OCI-LY1 (cell line): ENCODE measurements around the gene MACROD1.

ENCODE experiments used
- H2AFZ ChIP-seq: fragments of 200-600 bp; sonication (generic), shearing (Covaris generic); 2 replicates; pipeline ENCODE4 v1.6.0; 2014; ENCODE audit warnings: antibody characterized with exemption, mild to moderate bottlenecking, low read length
- H3F3A ChIP-seq: fragments of 200-600 bp; sonication (generic), shearing (Covaris generic); 2 replicates; pipeline ENCODE4 v1.6.0; 2014; ENCODE audit warnings: mild to moderate bottlenecking, antibody characterized with exemption, low read length, moderate library complexity; ENCODE audit not compliant: insufficient read depth
- H3K27ac ChIP-seq: fragments of 200-600 bp; sonication (generic); 2 replicates; pipeline ENCODE4 v1.5.1; 2014; ENCODE audit warnings: low read length, mixed run types, mild to moderate bottlenecking, low read depth; ENCODE audit not compliant: poor library complexity, severe bottlenecking
- H3K27me3 ChIP-seq: fragments of 200-600 bp; sonication (generic); 2 replicates; pipeline ENCODE4 v1.6.0; 2014; ENCODE audit warnings: antibody characterized with exemption, mild to moderate bottlenecking, low read length, moderate library complexity; ENCODE audit not compliant: insufficient read depth
- H3K36me3 ChIP-seq: fragments of 200-600 bp; sonication (generic); 2 replicates; pipeline ENCODE4 v1.6.1; 2014; ENCODE audit warnings: mild to moderate bottlenecking, antibody characterized with exemption, low read length, moderate library complexity, mixed read lengths; ENCODE audit not compliant: insufficient read depth
- H3K4me1 ChIP-seq: fragments of 200-600 bp; sonication (generic); 2 replicates; pipeline ENCODE4 v1.5.1; 2014; ENCODE audit warnings: mild to moderate bottlenecking, low read length, moderate library complexity; ENCODE audit not compliant: insufficient read depth, severe bottlenecking
- H3K4me2 ChIP-seq: fragments of 200-600 bp; sonication (generic), shearing (Covaris generic); 2 replicates; pipeline ENCODE4 v1.6.1; 2014; ENCODE audit warnings: low read length
- H3K4me3 ChIP-seq: fragments of 200-600 bp; sonication (generic); 2 replicates; pipeline ENCODE4 v1.5.1; 2014; ENCODE audit warnings: low read length, low read depth, mild to moderate bottlenecking, mixed read lengths; ENCODE audit not compliant: poor library complexity, severe bottlenecking
- H3K79me2 ChIP-seq: fragments of 200-600 bp; shearing (Covaris generic); 2 replicates; pipeline ENCODE4 v1.6.1; 2016; ENCODE audit warnings: mixed run types, low read length, mixed read lengths; ENCODE audit not compliant: insufficient read depth
- H3K9ac ChIP-seq: fragments of 200-600 bp; sonication (generic), shearing (Covaris generic); 2 replicates; pipeline ENCODE4 v1.6.1; 2014; ENCODE audit warnings: mild to moderate bottlenecking, low read length, mixed read lengths
- H3K9me2 ChIP-seq: fragments of 200-600 bp; sonication (generic), shearing (Covaris generic); 2 replicates; pipeline ENCODE4 v1.6.1; 2014; ENCODE audit warnings: low read depth, mild to moderate bottlenecking, low read length, mixed read lengths
- H3K9me3 ChIP-seq: fragments of 200-600 bp; shearing (Covaris generic); 2 replicates; pipeline ENCODE4 v1.6.1; 2014; ENCODE audit warnings: low read length, mixed read lengths
- H4K20me1 ChIP-seq: fragments of 200-600 bp; sonication (generic), shearing (Covaris generic); 2 replicates; pipeline ENCODE4 v1.6.0; 2016; ENCODE audit warnings: mild to moderate bottlenecking, low read length; ENCODE audit not compliant: insufficient read depth
- EZH2 ChIP-seq: fragments of 200-600 bp; sonication (generic), shearing (Covaris generic); IDR thresholded peaks from 2 replicates; pipeline ENCODE4 v1.8.0; 2017; ENCODE audit warnings: borderline replicate concordance, mixed run types, mild to moderate bottlenecking, antibody characterized with exemption, low read length, moderate library complexity, mixed read lengths
- TF ChIP-seq, protein P1 (sequence below): fragments of 200-600 bp; sonication (generic), shearing (Covaris generic); IDR thresholded peaks from 2 replicates; pipeline ENCODE4 v1.5.1; 2017; ENCODE audit warnings: mild to moderate bottlenecking, antibody characterized with exemption, low read length, moderate library complexity, mixed read lengths

Gene MACROD1

DNA sequence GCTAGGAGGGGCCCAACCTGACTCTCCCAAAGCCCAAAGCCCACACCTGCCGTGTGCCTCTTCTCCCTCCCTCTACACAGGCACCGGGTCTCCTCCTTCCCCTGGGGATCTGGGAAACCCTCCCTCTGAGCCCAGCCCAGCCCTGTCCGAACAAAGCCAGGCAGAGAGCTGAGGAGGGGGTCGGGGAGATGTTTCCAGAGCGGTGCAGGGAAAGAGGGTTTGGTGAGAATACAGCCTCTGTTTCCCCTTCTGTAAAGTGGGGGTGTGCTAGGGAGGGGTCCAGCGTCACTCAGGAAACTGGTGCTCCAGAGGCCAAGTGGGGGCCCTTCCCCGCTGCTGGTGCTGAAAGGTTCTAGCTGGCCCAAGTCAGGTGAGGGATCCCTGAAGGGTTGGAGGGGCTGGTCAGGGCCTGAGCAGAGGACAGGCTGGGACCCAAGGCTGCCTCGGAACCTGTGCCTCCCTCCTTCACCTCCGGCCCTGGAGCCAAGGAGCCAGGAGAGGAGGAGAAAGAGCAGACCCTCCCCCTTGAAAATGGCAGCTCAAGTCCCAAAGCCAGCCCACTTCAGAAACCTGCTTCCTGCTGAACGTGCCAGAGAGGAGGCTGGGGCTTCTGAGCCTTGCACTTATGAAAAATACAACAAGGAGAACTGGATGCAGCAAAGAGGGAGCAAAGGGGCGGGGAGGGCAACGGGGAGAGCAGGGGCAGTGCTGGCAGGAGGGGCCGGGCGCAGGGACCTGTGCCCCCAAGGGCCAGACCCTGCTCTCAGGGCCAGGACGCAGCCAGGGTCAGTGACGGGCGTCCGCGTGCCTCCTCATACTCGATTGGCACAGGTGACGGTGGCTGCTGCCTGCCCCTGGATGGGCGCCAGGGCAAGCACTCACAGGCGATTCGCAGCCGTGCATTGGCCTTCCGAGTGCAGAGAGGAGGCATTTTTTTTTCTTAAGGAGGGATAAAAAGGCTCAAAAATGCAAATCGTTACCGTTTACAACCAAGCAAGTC is 43.2 kb downstream of the MACROD1 start:
- H3K4me2 ChIP-seq: no peak overlapping the region
- H3K27ac ChIP-seq: no peak overlapping the region
- no peaks in the 10 kb centered on the region for H3K4me1 ChIP-seq

DNA sequence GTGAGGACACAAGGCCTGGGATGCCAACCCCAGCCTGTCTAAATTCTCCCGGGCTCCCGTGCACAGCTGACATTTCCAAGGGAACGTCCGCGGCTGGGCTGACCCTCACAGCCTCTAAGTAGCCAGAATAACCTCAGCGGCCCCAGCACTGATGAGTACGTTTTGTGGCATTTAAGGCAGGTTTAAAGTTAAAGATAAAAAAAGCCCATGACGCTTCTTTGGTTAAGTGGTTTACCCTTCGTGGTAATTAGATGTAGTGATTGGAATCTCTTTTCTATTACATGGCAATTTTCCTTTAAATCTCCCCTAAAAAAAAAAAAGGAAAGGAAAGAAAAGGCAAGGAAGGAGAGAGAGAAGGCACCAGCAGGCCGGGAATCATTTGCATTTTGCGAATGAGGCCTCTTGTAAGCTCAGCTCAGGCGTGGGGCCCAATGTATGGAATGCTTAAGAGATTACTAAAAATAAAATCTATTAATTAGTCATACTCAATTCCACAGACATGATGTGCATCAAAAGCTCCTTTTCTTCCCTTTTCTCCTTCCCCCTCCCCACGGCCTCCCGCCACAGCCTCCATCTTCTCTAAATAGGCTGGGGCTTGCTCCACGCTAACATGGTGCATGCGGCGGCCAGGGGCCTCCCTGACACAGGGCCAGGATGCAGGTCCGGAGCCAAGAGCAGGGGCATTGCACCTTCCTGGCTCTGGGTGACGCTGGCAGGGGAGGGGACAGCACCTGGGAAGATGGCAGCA is 44.1 kb downstream of the MACROD1 start:
- no peaks in the 10 kb centered on the region for H4K20me1 ChIP-seq
- no peak for TF ChIP-seq EZH2
- TF ChIP-seq, protein P1, sequence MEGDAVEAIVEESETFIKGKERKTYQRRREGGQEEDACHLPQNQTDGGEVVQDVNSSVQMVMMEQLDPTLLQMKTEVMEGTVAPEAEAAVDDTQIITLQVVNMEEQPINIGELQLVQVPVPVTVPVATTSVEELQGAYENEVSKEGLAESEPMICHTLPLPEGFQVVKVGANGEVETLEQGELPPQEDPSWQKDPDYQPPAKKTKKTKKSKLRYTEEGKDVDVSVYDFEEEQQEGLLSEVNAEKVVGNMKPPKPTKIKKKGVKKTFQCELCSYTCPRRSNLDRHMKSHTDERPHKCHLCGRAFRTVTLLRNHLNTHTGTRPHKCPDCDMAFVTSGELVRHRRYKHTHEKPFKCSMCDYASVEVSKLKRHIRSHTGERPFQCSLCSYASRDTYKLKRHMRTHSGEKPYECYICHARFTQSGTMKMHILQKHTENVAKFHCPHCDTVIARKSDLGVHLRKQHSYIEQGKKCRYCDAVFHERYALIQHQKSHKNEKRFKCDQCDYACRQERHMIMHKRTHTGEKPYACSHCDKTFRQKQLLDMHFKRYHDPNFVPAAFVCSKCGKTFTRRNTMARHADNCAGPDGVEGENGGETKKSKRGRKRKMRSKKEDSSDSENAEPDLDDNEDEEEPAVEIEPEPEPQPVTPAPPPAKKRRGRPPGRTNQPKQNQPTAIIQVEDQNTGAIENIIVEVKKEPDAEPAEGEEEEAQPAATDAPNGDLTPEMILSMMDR: no peak

More for the DNA sequence above, 43.2 kb downstream of the MACROD1 start:
- H3K9me2 ChIP-seq: no peaks in the 10 kb centered on the region
- no peaks in the 10 kb centered on the region for H3K79me2 ChIP-seq
- no peaks in the 10 kb centered on the region for H3K9me3 ChIP-seq
- no peaks in the 10 kb centered on the region for H3F3A ChIP-seq
- H3K9ac ChIP-seq: no peak overlapping the region
- no peak overlapping the region for H2AFZ ChIP-seq
- TF ChIP-seq, protein P1: no peak
- no peak for TF ChIP-seq EZH2
- H3K36me3 ChIP-seq: no peaks in the 10 kb centered on the region
- peaks cover 18% of the 10 kb centered on the region for H3K27me3 ChIP-seq
- H4K20me1 ChIP-seq: no peaks in the 10 kb centered on the region
- no peak overlapping the region for H3K4me3 ChIP-seq

DNA sequence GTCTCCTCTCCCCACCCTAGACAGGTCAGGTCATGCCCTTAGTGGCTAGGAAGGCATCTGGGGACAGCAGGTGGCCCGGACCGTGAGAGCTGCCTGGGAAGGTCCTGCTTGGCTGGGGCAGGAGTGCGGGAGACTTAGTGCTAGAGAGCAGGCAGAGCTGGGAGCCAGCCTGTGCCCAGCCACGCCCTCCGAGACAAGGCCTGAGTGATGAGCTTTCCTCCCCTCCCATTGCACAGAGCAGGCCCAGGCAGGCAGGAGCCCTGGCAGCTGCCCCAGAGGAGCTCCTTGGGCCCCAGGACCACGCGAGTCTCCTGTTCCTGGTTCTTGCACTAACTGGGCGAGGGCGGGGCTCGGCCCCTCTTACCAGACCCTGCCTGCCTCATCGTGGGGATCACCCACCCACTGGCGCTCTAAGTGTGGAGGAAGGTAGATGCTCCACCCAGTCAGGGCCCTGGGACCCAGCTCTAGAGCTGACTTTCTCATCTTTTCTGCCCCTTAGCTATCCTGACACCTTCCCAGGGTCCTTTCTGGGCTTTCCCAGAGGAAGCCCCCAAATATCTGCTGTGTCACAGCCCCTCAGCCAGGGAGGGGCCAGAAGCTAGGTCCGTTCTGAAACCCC is 44.9 kb downstream of the MACROD1 start:
- H3K4me3 ChIP-seq: no peak overlapping the region
- no peaks in the 10 kb centered on the region for H4K20me1 ChIP-seq
- H3K36me3 ChIP-seq: no peaks in the 10 kb centered on the region
- H3F3A ChIP-seq: no peaks in the 10 kb centered on the region
- no peaks in the 10 kb centered on the region for H3K9me2 ChIP-seq
- peaks cover 18% of the 10 kb centered on the region for H3K27me3 ChIP-seq
- no peaks in the 10 kb centered on the region for H3K9me3 ChIP-seq
- H3K27ac ChIP-seq: no peak overlapping the region
- TF ChIP-seq, protein P1: no peak
- TF ChIP-seq EZH2: no peak
- no peak overlapping the region for H3K4me2 ChIP-seq
- no peaks in the 10 kb centered on the region for H3K79me2 ChIP-seq
- H3K4me1 ChIP-seq: no peaks in the 10 kb centered on the region
- no peak overlapping the region for H2AFZ ChIP-seq
- H3K9ac ChIP-seq: no peak overlapping the region

More for the DNA sequence above, 44.1 kb downstream of the MACROD1 start:
- no peaks in the 10 kb centered on the region for H3F3A ChIP-seq
- H3K27me3 ChIP-seq: peaks cover 18% of the 10 kb centered on the region
- no peak overlapping the region for H3K9ac ChIP-seq
- H2AFZ ChIP-seq: no peak overlapping the region
- H3K9me3 ChIP-seq: no peaks in the 10 kb centered on the region
- no peak overlapping the region for H3K4me3 ChIP-seq
- H3K4me1 ChIP-seq: no peaks in the 10 kb centered on the region
- H3K27ac ChIP-seq: no peak overlapping the region
- H3K79me2 ChIP-seq: no peaks in the 10 kb centered on the region
- no peak overlapping the region for H3K4me2 ChIP-seq
- H3K9me2 ChIP-seq: no peaks in the 10 kb centered on the region
- H3K36me3 ChIP-seq: no peaks in the 10 kb centered on the region
